OCI-LY1 (cell line): Measurements from ENCODE around the gene PAFAH2.

Experiments used
- CTCF ChIP-seq: fragments of 200-600 bp; sonication (generic), shearing (Covaris generic); IDR thresholded peaks from 2 replicates; pipeline ENCODE4 v1.5.1; 2017; ENCODE audit warnings: mild to moderate bottlenecking, antibody characterized with exemption, low read length, moderate library complexity, mixed read lengths
- EZH2 ChIP-seq: fragments of 200-600 bp; sonication (generic), shearing (Covaris generic); IDR thresholded peaks from 2 replicates; pipeline ENCODE4 v1.8.0; 2017; ENCODE audit warnings: borderline replicate concordance, mixed run types, mild to moderate bottlenecking, antibody characterized with exemption, low read length, moderate library complexity, mixed read lengths

DNA sequence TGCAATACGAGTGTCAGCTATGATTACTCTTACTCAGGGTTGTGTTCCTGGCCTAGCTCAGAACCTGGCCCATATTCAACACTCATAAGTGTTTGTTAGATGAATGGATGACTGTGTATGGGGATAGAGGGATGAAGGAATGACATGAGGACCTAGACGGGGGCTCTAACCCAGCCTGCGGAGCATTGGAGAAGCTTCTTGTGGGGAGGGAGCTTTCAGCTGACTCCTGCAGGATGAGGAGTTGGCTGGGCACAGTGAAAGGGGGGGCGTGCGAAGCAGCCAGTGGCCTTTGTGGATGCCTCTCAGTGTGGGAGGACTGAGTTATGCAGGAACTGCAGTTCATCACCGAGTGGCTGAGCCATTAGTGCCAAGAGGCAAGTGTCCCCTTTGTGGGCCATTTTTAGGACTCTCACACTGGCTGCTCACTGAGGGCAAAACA, 22.5 kb upstream of the PAFAH2 start:
- no peak for TF ChIP-seq CTCF
- TF ChIP-seq EZH2 = no peak
